ENCODE data around the gene WDR33.
"Not testable (repeated sequence)": the region's sequence is repeated elsewhere in the genome, so short reads cannot be mapped to it uniquely, and the experiment has no call there.

The WDR33 gene

GRCh38 chr2:127807678-127808353 is 3.2 kb downstream of the WDR33 start:
- DNase-seq: no peak

- DNase-seq: not testable (repeated sequence)
Measured at GRCh38 chr2:127806860-127807259, 4.1 kb downstream of the WDR33 start.

GRCh38 chr2:127805491-127805890 is 5.5 kb downstream of the WDR33 start:
- no peak for DNase-seq

- DNase-seq: no peak
Measured at GRCh38 chr2:127799926-127800325, 11.0 kb downstream of the WDR33 start.

- DNase-seq: no peak
Measured at GRCh38 chr2:127796389-127796788, 14.6 kb downstream of the WDR33 start.

- not testable (repeated sequence) for DNase-seq
Measured at GRCh38 chr2:127794901-127795300, 16.1 kb downstream of the WDR33 start.

- no peak for DNase-seq
Measured at GRCh38 chr2:127792805-127793204, 18.2 kb downstream of the WDR33 start.

GRCh38 chr2:127790694-127791529 is 20.1 kb downstream of the WDR33 start:
- no peak for DNase-seq

- DNase-seq: no peak
Measured at GRCh38 chr2:127786048-127786809, 24.7 kb downstream of the WDR33 start.

- DNase-seq: no peak
Measured at GRCh38 chr2:127784965-127785518, 25.9 kb downstream of the WDR33 start.

- no peak for DNase-seq
Measured at GRCh38 chr2:127783101-127783500, 27.9 kb downstream of the WDR33 start.

GRCh38 chr2:127778850-127779249 is 32.1 kb downstream of the WDR33 start:
- no peak for DNase-seq

GRCh38 chr2:127778447-127778846 is 32.5 kb downstream of the WDR33 start:
- DNase-seq: no peak

GRCh38 chr2:127776122-127776780 is 34.7 kb downstream of the WDR33 start:
- DNase-seq: no peak

- DNase-seq: no peak
Measured at GRCh38 chr2:127771756-127772155, 39.2 kb downstream of the WDR33 start.

GRCh38 chr2:127770973-127771735 is 39.8 kb downstream of the WDR33 start:
- DNase-seq: no peak

GRCh38 chr2:127770534-127770933 is 40.4 kb downstream of the WDR33 start:
- not testable (repeated sequence) for DNase-seq

- no peak for DNase-seq
Measured at GRCh38 chr2:127769587-127769986, 41.4 kb downstream of the WDR33 start.

GRCh38 chr2:127768775-127769479 is 42.0 kb downstream of the WDR33 start:
- DNase-seq: no peak

GRCh38 chr2:127763776-127764175 is 47.2 kb downstream of the WDR33 start:
- no peak for DNase-seq

GRCh38 chr2:127762846-127763245 is 48.1 kb downstream of the WDR33 start:
- DNase-seq: no peak

Measured in DMS79 treated with DMSO at 0.1 percent for 48 hours (cell line).